ENCODE measurements around the gene IFIT3.

The IFIT3 gene

DNA sequence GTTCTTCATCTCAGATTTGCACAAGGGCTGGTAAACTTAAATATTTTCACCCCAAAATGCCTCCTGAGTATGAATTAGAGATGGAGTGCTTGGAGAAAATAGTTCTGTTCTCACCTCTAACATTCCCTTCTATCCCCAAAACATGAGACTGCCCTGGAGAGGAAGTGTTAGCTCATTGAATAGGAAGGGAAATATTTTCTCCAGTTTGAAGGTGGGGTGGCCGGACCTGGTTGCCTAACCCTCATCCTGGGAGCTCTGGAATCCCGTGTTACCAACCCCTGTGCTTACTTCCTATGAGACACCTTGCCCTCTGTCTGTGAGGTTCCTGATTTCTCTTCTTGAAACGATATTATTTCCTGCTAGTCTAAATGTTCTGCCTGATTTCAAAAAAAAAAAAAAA is 25.2 kb upstream of the IFIT3 start:
- in situ Hi-C loops (cut with MboI; ENCODE audit: low pct_unique_long_range_greater_than_20kb, low sequenced_read_pairs, unreplicated experiment), result no loop called here
- DNase-seq (ENCODE audit: low spot score), result no peak
- TF ChIP-seq, protein P1, sequence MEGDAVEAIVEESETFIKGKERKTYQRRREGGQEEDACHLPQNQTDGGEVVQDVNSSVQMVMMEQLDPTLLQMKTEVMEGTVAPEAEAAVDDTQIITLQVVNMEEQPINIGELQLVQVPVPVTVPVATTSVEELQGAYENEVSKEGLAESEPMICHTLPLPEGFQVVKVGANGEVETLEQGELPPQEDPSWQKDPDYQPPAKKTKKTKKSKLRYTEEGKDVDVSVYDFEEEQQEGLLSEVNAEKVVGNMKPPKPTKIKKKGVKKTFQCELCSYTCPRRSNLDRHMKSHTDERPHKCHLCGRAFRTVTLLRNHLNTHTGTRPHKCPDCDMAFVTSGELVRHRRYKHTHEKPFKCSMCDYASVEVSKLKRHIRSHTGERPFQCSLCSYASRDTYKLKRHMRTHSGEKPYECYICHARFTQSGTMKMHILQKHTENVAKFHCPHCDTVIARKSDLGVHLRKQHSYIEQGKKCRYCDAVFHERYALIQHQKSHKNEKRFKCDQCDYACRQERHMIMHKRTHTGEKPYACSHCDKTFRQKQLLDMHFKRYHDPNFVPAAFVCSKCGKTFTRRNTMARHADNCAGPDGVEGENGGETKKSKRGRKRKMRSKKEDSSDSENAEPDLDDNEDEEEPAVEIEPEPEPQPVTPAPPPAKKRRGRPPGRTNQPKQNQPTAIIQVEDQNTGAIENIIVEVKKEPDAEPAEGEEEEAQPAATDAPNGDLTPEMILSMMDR (IDR thresholded peaks at IDR 0.05; ENCODE audit: extremely low read depth, insufficient read depth, missing control alignments), result no peak

DNA sequence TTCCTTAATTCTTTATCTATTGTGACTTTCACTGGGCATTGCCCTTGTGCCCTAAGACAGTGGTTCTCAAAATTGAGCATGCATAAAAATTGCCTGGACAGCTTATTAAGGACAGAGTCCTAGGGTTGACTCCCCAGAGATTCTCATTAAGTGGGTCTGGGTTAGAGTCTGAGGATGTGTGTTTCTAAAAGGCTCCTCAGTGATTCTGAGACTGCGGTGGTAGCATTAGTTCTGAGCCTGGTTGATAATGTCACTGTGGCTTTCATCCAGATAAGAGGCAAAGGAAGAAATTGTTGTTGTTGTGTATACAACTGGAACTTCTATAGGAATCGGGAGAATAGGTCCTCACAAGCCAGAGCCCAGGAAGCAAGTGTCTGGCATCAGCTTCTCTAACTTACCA is 24.6 kb upstream of the IFIT3 start:
- in situ Hi-C loops (cut with MboI; ENCODE audit: low pct_unique_long_range_greater_than_20kb, low sequenced_read_pairs, unreplicated experiment), result no loop called here
- DNase-seq (ENCODE audit: low spot score), result no peak
- TF ChIP-seq, protein P1 (IDR thresholded peaks at IDR 0.05; ENCODE audit: extremely low read depth, insufficient read depth, missing control alignments), result no peak

DNA sequence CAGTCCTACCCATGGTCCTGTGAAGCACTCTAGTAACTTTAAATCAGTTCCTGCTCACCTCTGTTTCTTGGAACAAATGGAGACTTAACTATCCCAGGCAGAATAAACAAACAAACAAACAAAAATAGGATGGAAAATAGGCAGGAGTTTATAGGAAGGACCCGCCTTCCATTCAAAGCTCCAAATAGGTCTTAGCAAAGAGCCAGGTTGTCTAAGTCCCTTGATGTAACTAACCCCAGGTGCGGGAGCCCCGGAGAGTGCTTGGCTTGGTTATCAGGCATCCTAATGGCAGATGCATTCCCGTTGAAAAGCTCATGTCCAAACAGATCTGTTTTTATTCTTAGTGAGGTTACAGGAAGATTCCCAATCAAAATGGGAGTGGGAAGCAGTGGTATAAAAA is 23.8 kb upstream of the IFIT3 start:
- in situ Hi-C loops (cut with MboI; ENCODE audit: low pct_unique_long_range_greater_than_20kb, low sequenced_read_pairs, unreplicated experiment), result no loop called here
- DNase-seq (ENCODE audit: low spot score), result no peak
- TF ChIP-seq, protein P1 (IDR thresholded peaks at IDR 0.05; ENCODE audit: extremely low read depth, insufficient read depth, missing control alignments), result no peak

DNA sequence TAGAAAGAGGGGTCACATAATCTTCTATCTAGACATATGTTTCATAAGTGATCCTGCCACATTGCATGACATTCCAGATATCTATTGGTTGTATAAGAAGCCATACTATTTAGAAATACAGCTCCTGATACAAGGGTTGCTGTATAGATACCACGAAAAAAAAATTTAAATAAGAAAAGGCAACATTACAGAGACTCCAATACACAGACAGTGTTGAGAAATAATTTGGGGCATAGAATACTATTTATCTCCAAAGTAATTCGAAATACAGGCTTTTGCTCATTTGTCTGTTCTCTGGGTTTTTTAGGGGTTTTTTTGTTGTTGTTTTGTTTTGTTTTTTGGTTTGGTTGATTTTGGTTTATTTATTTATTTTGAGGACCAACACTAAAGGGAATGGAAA is 23.4 kb upstream of the IFIT3 start:
- TF ChIP-seq, protein P1 (IDR thresholded peaks at IDR 0.05; ENCODE audit: extremely low read depth, insufficient read depth, missing control alignments), result no peak

DNA sequence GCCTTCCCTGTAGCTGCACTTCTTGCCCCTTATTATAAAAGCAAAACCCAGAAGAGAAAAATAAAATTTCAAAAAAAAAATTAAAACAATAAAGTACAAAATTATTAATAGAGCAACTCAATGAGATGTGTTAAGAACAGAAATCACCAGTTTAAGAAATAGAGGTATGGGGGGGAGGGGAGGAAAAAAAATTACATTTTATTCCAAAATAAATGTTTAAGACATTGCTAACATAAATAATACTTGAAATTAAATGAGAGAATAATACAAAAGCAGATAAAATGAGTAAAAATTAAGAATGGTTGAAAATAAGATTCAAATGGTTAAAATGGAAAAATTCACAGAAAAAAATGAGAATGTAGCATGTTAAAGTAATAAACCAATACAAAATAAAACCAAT is 22.9 kb upstream of the IFIT3 start:
- in situ Hi-C loops (cut with MboI; ENCODE audit: low pct_unique_long_range_greater_than_20kb, low sequenced_read_pairs, unreplicated experiment), result no loop called here
- TF ChIP-seq, protein P1 (IDR thresholded peaks at IDR 0.05; ENCODE audit: extremely low read depth, insufficient read depth, missing control alignments), result no peak
- DNase-seq (ENCODE audit: low spot score), result no peak

More for the DNA sequence above, 23.4 kb upstream of the IFIT3 start:
- in situ Hi-C loops (cut with MboI; ENCODE audit: low pct_unique_long_range_greater_than_20kb, low sequenced_read_pairs, unreplicated experiment), result no loop called here
- DNase-seq (ENCODE audit: low spot score), result no peak

DNA sequence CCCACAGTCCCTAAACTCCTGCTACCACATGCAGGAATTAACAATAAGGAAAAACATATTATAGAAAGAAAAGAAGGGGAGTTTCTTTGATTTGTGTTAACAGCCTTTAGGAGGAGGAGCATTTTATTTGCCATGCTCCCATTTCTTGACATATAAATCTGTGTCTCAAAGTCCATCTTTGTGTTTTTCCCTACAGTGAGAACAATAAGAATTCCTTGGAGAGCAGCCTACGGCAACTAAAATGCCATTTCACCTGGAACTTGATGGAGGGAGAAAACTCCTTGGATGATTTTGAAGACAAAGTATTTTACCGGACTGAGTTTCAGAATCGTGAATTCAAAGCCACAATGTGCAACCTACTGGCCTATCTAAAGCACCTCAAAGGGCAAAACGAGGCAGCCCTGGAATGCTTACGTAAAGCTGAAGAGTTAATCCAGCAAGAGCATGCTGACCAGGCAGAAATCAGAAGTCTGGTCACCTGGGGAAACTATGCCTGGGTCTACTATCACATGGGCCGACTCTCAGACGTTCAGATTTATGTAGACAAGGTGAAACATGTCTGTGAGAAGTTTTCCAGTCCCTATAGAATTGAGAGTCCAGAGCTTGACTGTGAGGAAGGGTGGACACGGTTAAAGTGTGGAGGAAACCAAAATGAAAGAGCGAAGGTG is 21.9 kb upstream of the IFIT3 start:
- TF ChIP-seq, protein P1 (IDR thresholded peaks at IDR 0.05; ENCODE audit: extremely low read depth, insufficient read depth, missing control alignments), result no peak
- in situ Hi-C loops (cut with MboI; ENCODE audit: low pct_unique_long_range_greater_than_20kb, low sequenced_read_pairs, unreplicated experiment), result no loop called here
- no peak for DNase-seq (ENCODE audit: low spot score)
